DMS153 treated with DMSO at 0.1 percent for 48 hours (cell line): ENCODE measurements around the gene CD52.

ENCODE experiments used
- DNase-seq: peaks from one replicate; lab custom pipeline; 2025; ENCODE audit not compliant: unreplicated experiment; lab: John Stamatoyannopoulos, UW

CD52 gene

DNA sequence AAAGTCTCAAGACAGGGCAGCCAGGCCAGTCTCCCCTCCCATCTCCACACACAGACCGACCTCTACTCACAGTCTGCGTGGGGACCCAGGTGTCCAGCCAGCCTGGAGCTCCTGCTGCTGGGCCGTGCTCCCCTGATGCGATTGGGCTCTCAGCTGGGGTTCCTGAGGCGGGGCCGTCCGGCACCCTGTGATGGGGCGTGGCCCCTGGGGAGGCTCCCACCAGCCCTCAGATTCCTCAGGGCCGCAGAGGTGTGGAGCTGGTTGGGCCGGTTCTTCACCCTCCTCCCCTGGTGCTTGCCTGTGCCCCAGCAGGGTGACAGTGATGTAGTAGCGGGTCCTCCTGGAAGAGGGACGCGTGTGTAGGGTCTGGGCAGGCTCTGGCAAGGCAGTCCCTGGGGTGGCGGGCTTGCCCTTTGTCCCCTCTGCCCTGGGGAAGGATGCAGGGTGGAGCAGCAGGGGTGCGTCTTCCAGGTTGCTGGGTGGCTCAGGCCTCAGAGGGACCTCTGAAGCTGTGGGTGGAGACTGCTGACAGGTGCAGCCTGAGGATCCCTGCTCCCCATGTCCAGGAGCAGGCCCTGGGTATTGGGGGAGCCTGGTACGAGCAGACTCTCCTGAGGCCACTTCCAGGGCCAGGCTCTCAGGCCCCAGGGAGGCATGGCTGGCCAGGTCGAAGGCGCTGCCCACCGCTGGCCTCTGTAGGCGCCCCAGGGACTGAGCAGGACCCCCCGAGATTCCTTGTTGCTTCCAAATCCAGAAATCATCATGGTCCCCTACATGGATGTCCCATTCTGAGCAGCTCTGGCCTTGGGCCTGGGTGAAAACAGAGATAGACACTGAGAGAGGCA is 36.4 kb downstream of the CD52 start, which contains the start of gene CRYBG2:
TSS of gene CRYBG2 (minus strand) at position 155 of the 845 bp plus-strand sequence. CDS start 7,473 bp downstream, outside the sequence.
- no peak for DNase-seq

DNA sequence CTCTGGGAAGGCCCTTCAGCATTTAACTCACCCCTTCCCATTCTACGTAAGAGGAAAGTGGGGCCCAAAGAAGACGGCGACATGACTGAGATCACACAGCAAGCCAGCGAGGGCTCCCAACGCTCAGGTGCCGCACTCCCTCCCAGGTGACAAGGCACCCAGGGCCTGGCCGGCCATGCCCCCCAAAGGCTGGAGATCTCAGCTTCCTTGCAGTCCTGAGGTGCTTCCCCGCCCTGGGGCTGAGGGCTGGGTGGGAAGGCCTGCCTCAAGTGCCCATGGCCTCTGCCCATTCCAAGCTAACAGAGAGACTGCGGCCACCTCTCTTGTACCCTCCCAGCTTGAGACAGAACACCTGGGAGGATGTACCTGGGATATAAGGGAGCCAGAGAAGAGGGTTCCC is 37.2 kb downstream of the CD52 start:
- no peak for DNase-seq

DNA sequence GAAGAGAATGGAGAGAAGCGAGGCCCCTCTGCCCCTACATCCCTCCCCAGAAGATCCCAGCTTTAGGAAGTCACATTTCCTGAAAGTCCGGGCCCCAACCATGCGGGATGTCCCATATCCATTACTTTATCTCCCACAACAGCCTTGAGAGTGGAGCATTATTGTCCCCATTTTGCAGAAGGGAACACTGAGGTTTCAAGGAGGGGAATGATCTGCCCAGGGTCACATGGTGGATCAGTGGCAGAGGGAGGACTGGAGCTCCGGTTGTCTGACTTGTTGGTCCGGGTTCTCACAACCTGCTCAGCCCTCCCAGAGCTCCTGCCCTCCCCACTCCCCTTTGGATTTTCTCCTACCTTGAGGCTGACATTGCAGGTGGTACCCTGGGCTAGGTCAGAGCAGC is 38.3 kb downstream of the CD52 start:
- no peak for DNase-seq

DNA sequence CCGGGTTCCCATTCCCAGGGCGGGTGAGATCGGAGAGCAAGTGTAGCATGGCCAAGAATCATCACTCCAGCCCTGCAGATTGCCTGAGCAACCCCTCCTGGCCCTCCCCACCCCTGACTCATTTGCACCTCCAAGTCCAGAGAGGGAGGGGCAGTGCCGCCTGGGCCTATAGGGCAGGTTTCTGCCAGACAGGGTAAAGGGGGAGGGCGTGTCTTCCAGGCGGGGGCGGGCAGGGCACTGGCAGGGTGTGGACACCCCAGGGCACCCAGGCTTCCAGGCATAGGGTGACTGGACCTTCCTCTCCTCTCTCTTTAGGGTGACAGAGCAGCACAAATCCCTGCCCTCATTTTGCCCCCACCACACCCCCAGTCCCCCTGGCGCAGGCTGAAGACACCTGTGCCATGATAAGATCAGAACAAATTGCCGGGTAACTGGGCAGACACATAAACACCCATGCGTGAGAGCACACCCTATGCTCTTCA is 39.4 kb downstream of the CD52 start:
- DNase-seq = no peak

DNA sequence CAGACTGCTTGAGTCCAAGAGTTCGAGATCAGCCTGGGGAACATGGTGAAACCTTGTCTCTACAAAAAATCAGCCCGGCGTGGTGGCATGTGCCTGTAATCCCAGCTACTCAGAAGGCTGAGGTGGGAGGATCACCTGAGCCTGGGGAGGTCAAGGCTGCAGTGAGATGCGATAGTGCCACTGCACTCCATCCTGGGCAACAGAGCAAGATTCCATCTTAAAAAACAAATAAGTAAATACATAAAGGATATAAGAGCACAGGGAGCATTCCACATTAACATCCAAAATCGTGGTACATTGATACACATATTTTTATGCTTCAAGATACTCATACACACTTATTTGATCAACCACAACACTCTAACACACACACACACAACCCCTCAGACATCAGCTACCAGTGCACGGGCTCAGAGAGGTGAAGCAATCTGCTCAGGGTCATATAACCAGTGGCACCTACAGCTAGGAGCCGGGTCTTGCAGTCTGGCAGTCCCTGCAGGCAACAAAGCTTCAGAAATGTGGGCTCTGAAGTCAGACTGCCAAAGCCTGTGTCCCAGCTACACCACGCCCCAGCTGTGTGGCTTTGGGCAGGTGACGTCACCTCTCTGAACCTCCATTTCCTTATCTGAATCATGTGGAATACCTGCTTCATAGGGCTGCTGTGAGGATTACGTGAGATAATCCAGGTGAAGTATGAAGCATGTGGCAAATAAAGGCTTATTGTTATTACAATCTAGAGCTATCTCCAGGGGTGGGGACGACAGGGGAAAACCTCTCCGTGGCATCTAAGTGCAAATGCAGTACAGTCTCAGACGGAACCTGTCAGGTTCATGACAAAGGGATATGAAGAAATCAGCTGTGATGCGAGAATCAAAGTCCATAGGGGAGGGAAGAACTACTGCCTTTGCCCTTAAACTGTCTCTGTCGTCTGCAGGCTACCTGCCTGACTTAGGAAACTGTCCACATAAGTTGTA is 40.9 kb downstream of the CD52 start:
- no peak for DNase-seq

DNA sequence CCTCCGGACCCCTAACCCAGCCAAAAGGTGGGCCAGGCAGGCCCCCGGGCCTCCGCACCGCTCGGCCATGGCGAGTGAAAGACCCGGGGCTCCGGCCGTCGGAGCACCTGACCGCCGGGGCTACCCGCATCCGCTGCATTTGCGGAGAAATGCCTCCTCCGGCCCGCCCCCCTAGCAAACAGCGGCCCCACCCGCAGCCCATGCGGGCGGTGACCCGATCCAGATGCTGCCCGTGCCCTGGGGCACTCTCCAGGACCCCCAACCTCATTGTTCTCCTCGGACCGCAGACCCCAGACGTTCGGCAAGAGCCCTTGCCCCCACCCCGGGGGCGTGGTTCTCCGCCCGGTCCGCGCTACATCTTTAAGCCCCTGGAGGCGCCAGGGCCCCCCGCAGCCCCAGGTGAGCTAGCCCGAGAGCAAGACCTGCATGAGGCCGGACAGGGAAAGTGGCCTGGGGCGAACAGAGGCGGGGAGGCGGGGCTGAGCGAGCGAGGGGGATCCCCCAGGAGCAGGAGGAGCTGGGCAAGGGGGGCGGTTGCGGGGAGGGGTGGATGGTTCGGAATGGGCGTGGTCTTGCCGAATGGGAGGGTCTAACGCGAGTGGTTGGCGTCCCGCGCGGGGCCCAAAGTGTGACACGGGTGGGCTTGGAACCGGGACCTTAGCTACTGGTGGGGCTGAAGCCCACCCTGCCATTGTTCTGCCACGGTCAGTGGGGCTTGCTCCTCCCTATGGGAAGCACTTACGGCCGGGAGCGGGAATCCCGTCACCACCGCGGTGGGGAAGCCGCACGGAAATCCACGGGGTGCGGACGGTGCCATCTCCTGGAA is 42.4 kb downstream of the CD52 start:
- DNase-seq = no peak

DNA sequence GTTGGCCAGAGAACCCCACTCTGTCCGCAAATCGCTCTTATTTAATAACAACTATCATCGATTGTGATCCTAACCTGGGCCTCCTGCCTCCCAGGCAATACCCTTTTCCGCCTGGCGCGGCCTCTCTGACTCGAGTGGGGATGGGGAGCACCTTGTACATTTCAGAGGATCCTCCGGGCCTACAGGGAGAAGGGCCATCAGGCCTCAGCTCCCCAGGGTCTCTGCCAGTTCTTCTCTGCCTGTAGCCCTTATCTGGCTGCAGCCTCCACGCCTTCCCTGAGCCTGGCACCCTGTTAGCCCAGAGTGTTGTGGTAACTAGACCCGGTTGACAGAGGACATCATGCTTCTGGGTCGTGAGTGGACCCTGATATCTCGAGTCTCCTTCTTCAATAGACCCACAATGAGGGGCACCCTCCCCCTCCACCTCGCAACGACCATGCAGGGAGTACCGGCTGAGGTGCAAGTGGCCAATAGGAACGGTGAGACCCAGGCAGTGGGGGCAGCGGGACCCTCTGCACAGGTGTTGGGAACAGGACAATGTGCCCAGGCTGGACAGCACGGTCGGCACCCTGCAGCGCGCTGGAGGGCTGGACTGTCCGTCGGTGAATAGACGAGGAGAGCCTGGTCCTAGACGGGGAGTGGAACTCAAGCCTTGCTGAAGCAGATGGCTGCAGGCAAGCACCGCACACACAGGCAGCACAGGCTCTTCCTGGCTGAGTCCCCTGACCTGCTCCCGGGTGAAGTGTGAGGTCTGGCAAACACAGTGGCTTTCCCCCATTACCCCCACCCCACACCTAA is 43.2 kb downstream of the CD52 start:
- no peak for DNase-seq

DNA sequence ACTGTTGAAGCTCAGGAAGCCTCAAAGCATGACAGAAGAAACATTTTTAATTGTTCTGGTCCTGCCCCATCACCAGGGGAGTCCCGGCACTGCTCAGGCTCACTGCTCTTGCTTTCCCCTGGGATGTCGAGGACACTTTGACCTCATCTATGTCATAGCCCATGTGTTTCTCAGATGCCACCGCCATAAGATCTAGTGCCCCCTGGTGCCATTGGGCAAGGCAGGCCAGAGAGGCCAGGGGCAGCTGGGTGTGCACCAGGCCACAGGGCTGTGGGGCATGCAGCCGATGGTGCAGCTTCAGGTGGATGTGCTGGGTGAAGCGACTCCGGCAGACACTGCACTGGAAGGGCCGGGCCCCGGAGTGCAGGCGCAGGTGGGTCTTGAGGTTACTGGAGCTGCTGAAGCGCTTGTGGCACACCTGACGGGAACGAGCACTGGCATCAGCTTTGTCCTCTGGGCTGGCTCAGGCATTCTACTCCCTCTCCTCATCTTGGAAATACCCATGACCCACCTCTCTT is 43.9 kb downstream of the CD52 start:
- DNase-seq = no peak

DNA sequence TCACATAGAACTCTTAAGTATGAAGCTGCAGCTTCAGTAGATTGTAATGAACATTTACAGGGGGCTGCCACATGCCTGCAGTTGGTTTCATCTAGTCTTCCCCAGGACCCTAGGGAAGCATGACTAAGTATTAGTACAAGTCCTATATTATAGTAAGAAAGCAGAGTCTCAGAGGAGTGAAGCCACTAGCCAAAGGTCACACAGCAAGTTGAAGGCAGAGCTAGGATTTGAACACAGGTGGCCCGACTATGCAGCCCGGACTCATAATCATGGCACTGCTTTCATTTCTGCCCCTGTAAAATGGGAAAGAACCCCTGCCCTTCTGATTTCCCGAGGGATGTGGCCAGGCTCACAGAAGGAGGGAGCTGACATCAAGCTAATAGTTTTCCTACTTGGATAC is 44.6 kb downstream of the CD52 start:
- DNase-seq = no peak

DNA sequence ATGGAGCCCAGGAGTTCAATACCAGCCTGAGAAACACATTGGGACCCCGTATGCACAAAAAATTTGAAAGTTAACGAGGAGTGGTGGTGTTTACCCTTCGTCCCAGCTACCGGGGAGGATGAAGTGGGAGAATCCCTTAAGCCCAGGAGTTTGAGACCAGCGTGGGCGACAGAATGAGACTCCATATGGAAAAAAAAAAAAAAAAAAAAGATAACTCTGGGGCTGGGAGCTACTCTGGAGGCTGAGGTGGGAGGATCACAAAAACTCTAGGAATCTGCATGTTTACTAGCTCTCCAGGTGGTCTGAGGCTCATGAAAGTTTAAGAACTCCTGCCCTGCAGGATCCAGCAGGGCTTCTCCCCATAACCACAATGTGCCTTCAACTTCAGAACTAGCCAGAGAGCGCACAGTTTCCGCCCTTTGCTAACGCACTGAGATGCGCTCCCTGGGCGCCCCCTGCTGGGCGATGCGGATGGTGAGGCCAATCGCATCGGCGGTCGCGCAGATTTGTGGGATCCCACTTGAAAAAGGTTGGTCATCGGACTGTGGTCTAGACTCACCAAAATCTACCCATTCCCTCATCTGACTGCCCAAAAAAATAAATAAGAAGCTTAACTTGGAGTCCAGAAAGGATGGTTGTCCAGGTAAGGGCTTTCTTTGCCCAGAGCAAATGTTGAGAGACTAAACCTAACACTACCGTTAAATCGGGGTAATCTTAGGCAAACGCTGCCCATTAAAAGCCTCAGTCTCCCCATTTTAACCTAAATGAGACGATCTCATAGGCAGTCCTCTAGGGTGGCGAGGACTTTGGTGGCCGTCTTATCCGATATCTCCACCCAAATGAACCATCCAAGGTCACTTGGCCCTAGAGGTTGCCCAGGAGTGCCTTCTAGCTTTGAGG is 46.0 kb downstream of the CD52 start:
- DNase-seq = peak; percentile 79

DNA sequence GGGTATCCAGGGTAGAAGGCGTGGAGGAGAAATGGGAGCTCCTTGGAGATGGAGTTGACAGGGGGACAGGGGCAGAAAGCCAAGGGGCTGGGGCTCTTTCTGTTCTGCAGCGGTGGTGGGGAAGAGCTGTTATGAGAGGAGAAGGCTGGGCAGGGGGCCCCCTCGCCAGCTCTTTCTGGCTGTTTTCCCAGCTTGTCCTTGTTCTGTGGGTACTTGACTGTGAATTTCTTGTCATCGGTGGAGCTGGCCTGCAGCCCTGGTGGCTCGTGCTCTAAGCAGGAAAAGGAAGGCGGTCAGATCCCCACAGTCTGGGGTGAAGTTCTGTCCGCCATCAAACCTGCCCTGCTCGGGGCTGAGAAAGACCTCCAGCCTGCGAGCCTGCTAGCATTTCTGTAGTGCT is 47.2 kb downstream of the CD52 start:
- no peak for DNase-seq

DNA sequence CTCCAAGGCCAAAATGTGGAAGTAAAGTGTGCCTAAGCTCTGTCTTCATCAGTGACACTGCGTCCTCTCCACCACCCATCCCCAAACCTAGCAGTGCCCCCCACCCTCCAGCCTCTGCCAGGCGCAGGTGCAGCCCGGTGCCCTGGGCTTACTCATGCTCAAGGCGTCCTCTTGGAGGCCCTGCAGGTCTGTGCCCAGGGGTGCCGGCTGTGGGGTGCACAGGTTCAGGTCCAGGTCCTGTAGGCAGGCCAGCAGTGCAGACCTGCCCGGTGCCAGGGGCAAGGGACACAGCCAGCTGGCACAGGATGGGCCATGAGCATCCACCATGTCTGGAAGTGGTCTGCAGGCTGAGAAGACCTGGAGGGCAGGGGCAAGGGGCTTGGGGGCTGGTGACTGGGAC is 49.7 kb downstream of the CD52 start:
- no peak for DNase-seq

DNA sequence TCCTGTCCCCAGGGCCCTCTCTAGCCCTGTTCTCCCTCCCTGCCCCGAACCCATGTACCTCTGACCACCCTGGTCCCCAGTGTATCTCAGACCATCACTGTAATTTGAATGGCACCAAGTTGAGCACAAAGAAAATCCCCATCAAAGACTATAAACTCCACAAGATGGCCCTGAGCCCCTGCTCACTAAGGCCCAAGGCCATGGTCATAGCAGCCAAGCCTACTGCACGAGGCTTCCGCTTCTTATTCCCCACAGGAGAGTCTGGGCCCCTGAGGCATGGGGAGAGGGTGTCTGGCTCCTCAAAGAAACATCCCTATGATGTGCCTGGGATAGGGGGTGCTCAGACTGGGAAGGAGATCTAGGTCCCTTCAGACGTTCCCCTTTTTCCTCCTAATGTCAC is 50.2 kb downstream of the CD52 start:
- no peak for DNase-seq

DNA sequence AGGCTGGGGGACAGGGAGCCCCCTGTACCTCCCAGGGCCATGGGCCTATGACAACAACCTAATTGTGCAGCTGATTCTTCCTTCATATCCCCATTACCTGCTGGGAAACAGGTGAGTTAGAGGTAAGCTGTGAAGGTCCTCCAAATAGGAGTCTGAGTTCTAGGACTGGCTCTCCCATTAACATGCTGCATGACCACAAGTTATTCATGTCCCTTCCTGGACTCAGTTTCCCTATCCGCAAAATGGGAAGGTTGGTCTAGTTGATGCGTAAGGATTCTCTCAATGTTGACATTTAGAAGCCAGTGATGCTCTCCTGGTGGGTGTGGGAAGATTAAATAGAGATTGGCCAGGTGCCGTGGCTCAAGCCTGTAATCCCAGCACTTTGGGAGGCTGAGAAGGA is 50.7 kb downstream of the CD52 start:
- no peak for DNase-seq
